HG02973 (cell line): Measurements from ENCODE around the gene DNAJB4.
"Not testable (repeated sequence)": the region's sequence is repeated elsewhere in the genome, so short reads cannot be mapped to it uniquely, and the experiment has no call there.

Experiments used
- ATAC-seq: cut with Tn5 transposase; IDR thresholded peaks from one replicate; pipeline ENCODE4 v1.9.1; 2021; ENCODE audit warnings: moderate library complexity; ENCODE audit not compliant: unreplicated experiment

Gene DNAJB4

DNA sequence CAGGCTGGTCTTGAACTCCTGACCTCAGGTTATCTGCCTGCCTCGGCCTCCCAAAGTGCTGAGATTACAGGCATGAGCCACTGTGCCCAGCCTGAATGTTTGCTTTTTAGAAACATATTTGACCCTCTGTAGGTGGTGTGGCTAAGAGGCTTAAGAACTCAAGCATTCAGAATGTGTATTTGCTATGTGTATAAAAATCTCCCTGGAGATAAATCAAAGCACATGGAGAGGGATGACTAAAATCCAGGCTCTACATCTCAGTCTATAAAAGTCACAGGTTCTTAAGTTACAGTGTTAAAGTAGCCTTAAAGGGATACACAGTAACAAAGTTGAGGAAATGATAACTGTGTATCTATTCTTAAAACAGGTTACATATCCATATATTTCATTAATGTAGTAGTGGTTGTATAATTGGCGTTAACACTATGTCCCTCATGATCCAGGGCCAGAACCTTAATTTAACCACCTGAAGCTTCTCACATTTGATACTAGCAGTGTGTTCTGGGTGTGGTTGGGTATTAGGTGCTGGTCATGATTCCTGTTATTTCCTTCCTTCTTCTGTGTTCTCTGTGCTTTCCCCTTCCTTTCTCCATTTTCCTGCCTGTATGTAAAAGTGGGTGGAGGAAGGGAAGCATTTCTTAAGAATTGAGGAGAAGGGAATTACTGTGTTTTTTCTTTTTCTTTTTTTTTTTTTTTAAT, 57.2 kb downstream of the DNAJB4 start:
- ATAC-seq: no peak

DNA sequence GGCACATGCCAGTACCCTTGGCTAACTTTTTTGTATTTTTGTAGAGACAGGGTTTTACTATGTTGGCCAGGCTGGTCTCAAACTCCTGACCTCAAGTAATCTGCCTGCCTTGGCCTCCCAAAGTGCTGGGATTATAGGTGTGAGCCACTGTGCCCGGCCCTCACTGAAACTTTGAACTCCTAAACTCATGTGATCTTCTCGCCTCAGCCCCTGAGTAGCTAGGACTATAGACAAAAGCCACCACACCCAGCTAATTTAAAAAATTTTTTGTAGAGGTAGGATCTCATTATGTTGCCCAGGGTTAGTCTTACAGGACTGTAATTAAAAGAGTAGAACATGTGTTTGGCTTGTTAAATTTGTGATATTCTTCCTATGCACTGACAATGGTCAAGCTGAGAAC, 60.1 kb downstream of the DNAJB4 start:
- not testable (repeated sequence) for ATAC-seq
